Muscle layer of duodenum (tissue), 2 donors: ENCODE measurements around the gene TMEM115.
A peak's percentile ranks its signal among the peaks of the same experiment; 100 is the strongest.

Experiments
- H3K27ac ChIP-seq: one replicate; pipeline ENCODE4 v1.7.0; 2013; ENCODE audit warnings: mild to moderate bottlenecking, low read length
- H3K27me3 ChIP-seq: one replicate; pipeline ENCODE4 v1.7.0; 2013; ENCODE audit warnings: low read depth, mild to moderate bottlenecking, control low read depth, low read length
- H3K36me3 ChIP-seq, 2 donors: one replicate each; pipeline ENCODE4 v1.7.0; 2013; ENCODE audit warnings: low read length in 2 of 2, control low read depth in 1 of 2, mild to moderate bottlenecking in 1 of 2; ENCODE audit not compliant: insufficient read depth in 2 of 2, control insufficient read depth in 1 of 2
- H3K4me1 ChIP-seq, 2 donors: one replicate each; pipeline ENCODE4 v1.7.0; 2013; ENCODE audit warnings: low read length in 2 of 2, mild to moderate bottlenecking in 2 of 2, control low read depth in 1 of 2, moderate library complexity in 1 of 2; ENCODE audit not compliant: insufficient read depth in 2 of 2, control insufficient read depth in 1 of 2
- H3K4me3 ChIP-seq, 2 donors: one replicate each; pipeline ENCODE4 v1.7.0; 2013; ENCODE audit warnings: low read length in 2 of 2, low read depth in 1 of 2, mild to moderate bottlenecking in 1 of 2
- H3K9me3 ChIP-seq, 2 donors: one replicate each; pipeline ENCODE4 v1.7.0; 2013; ENCODE audit warnings: low read length in 2 of 2, control low read depth in 1 of 2, mild to moderate bottlenecking in 1 of 2; ENCODE audit not compliant: control insufficient read depth in 1 of 2
- donor health status: healthy.

The TMEM115 gene

GRCh38 chr3:50374363-50375257 lies 15.3 kb upstream of the TMEM115 start:
- Histone ChIP-seq H3K9me3 (no peaks in the 10 kb centered on the region), H3K4me1 (no peaks in the 10 kb centered on the region), H3K36me3 (no peaks in the 10 kb centered on the region), H3K27ac (no peak overlapping the region), H3K27me3 (no peaks in the 10 kb centered on the region), H3K4me3 (no peak overlapping the region)

- Histone ChIP-seq H3K9me3 (no peaks in the 10 kb centered on the region), H3K27me3 (no peaks in the 10 kb centered on the region), H3K4me3 (no peak overlapping the region), H3K36me3 (no peaks in the 10 kb centered on the region), H3K27ac (no peak overlapping the region), H3K4me1 (no peaks in the 10 kb centered on the region)
Observed at GRCh38 chr3:50373146-50374051, 14.1 kb upstream of the TMEM115 start.

DNA sequence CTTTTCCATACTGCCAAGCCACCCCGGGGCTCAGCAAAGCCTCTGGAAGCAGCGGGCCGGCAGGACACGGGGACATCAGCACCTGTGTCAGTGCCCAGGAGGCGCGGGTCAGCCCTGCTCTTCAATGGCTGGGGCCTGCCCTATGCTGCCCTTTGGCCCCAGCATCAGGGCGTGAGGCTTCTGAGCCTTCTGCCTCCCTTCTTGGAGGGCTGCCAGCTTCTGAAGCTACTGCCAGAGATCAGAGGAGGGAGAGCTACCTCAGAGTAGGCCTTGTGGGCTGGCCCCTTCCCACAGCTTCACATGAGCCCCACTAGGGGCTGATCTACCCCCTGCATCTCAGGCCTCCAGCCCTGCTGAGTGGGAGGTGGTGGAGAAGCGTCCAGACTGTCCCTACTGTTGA lies 13.0 kb upstream of the TMEM115 start:
- Histone ChIP-seq H3K4me1 (no peaks in the 10 kb centered on the region), H3K36me3 (no peaks in the 10 kb centered on the region)

GRCh38 chr3:50371133-50371685 lies 11.9 kb upstream of the TMEM115 start:
- Histone ChIP-seq H3K27ac (no peak overlapping the region), H3K27me3 (no peaks in the 10 kb centered on the region), H3K4me3 (no peak overlapping the region), H3K4me1 (no peaks in the 10 kb centered on the region), H3K9me3 (no peaks in the 10 kb centered on the region), H3K36me3 (no peaks in the 10 kb centered on the region)

More for the DNA sequence above, 13.0 kb upstream of the TMEM115 start:
- Histone ChIP-seq H3K27me3 (no peaks in the 10 kb centered on the region), H3K27ac (no peak overlapping the region), H3K9me3 (no peaks in the 10 kb centered on the region), H3K4me3 (no peak overlapping the region)

- Histone ChIP-seq H3K4me1 (no peaks in the 10 kb centered on the region), H3K36me3 (no peaks in the 10 kb centered on the region), H3K27me3 (no peaks in the 10 kb centered on the region), H3K4me3 (no peak overlapping the region), H3K27ac (no peak overlapping the region), H3K9me3 (no peaks in the 10 kb centered on the region)
Observed at GRCh38 chr3:50370594-50370993, 11.3 kb upstream of the TMEM115 start.

GRCh38 chr3:50369012-50369670 lies 9.8 kb upstream of the TMEM115 start:
- Histone ChIP-seq H3K36me3 (no peaks in the 10 kb centered on the region), H3K4me3 (no peak overlapping the region), H3K4me1 (peaks cover 0 to 4% of the 10 kb centered on the region in 2 donors), H3K9me3 (no peaks in the 10 kb centered on the region), H3K27ac (no peak overlapping the region), H3K27me3 (no peaks in the 10 kb centered on the region)

GRCh38 chr3:50365842-50366220 lies 6.5 kb upstream of the TMEM115 start:
- H3K27ac ChIP-seq: no peak overlapping the region

GRCh38 chr3:50365080-50365841 lies 5.9 kb upstream of the TMEM115 start:
- Histone ChIP-seq H3K9me3 (no peaks in the 10 kb centered on the region), H3K27ac (peak overlapping the region; percentile 31), H3K36me3 (no peaks in the 10 kb centered on the region), H3K4me1 (peaks cover 0 to 5% of the 10 kb centered on the region in 2 donors), H3K4me3 (peak overlapping the region; percentile 54 to 64), H3K27me3 (no peaks in the 10 kb centered on the region)

More at GRCh38 chr3:50365842-50366220, 6.5 kb upstream of the TMEM115 start:
- no peaks in the 10 kb centered on the region for H3K27me3 ChIP-seq
- peak overlapping the region; percentile 54 to 64 for H3K4me3 ChIP-seq
- peaks cover 0 to 5% of the 10 kb centered on the region in 2 donors for H3K4me1 ChIP-seq
- H3K36me3 ChIP-seq: no peaks in the 10 kb centered on the region
- no peaks in the 10 kb centered on the region for H3K9me3 ChIP-seq

- Histone ChIP-seq H3K4me3 (peak overlapping the region; percentile 33 to 54), H3K9me3 (no peaks in the 10 kb centered on the region), H3K4me1 (peaks cover 0 to 8% of the 10 kb centered on the region in 2 donors), H3K27ac (no peak overlapping the region), H3K36me3 (no peaks in the 10 kb centered on the region), H3K27me3 (no peaks in the 10 kb centered on the region)
Observed at GRCh38 chr3:50364573-50365079, 5.3 kb upstream of the TMEM115 start.

- peaks cover 17 to 19% of the 10 kb centered on the region in 2 donors for H3K36me3 ChIP-seq
- H3K27ac ChIP-seq: no peak overlapping the region
- H3K4me3 ChIP-seq: peak overlapping the region; percentile 19 to 99
- H3K4me1 ChIP-seq: peaks cover 32 to 43% of the 10 kb centered on the region in 2 donors
- H3K27me3 ChIP-seq: no peaks in the 10 kb centered on the region
- no peaks in the 10 kb centered on the region for H3K9me3 ChIP-seq
Observed at GRCh38 chr3:50359760-50360110, 414 bp upstream of the TMEM115 start.
